ENCODE results near the gene DCAF6. TPM values are rescaled to one million over a fixed set of nuclear protein-coding genes. Genes with fewer than 3 reads are reported as not detected.

Gene DCAF6
- total RNA-seq, 2 donors from 2014 or later, result 21.4 to 32.3 TPM

DNA sequence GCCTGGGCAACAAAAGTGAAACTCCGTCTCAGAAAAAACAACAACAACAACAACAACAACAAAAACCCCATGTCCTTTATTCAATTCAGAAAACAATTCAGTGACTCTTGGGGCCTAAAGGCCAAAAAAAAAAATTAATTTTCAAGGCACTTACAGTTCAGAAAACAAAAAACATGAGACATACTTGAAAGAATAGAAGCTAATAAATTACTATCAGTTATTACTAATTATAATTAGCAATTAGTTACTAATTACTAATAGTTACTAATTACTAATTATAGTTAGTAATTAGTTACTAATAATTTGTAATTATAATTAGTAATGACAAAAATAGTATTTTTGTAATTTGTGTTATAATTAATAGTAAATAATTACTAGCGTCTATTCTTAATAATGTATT is 57.2 kb downstream of the DCAF6 start:
- Mint-ChIP-seq H3K27ac (no peak overlapping the region), H3K4me1 (peaks cover 5% of the 10 kb centered on the region), H3K9me3 (no peaks in the 10 kb centered on the region), H3K27me3 (ENCODE audit: insufficient read depth) (no peaks in the 10 kb centered on the region), H3K36me3 (ENCODE audit: low read depth) (peaks cover 35% of the 10 kb centered on the region), H3K4me3 (no peak overlapping the region)
- TF ChIP-seq, protein P1, sequence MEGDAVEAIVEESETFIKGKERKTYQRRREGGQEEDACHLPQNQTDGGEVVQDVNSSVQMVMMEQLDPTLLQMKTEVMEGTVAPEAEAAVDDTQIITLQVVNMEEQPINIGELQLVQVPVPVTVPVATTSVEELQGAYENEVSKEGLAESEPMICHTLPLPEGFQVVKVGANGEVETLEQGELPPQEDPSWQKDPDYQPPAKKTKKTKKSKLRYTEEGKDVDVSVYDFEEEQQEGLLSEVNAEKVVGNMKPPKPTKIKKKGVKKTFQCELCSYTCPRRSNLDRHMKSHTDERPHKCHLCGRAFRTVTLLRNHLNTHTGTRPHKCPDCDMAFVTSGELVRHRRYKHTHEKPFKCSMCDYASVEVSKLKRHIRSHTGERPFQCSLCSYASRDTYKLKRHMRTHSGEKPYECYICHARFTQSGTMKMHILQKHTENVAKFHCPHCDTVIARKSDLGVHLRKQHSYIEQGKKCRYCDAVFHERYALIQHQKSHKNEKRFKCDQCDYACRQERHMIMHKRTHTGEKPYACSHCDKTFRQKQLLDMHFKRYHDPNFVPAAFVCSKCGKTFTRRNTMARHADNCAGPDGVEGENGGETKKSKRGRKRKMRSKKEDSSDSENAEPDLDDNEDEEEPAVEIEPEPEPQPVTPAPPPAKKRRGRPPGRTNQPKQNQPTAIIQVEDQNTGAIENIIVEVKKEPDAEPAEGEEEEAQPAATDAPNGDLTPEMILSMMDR (conservative IDR thresholded peaks at IDR 0.05), result no peak
- Histone ChIP-seq H3K4me3 (ENCODE audit: low read length) (no peak overlapping the region), H3K27ac (ENCODE audit: low read depth, low read length) (no peak overlapping the region), H3K9me3 (ENCODE audit: control insufficient read depth, low read length) (no peaks in the 10 kb centered on the region), H3K36me3 (ENCODE audit: control insufficient read depth, insufficient read depth, low read length) (peaks cover 62% of the 10 kb centered on the region), H3K9ac (ENCODE audit: extremely low read depth, low read length, poor library complexity, severe bottlenecking) (no peak overlapping the region), H3K27me3 (ENCODE audit: control insufficient read depth, insufficient read depth, low read length, poor library complexity, severe bottlenecking) (no peaks in the 10 kb centered on the region), H3K4me1 (ENCODE audit: control insufficient read depth, insufficient read depth, low read length) (no peaks in the 10 kb centered on the region)
- WGBS, 2 experiments (ENCODE audit: insufficient coverage in 1 of 2, insufficient read length in 1 of 2), result 80 to 96% methylated on average over 1 of the region's 2 CpGs
- DNase-seq, result no peak

DNA sequence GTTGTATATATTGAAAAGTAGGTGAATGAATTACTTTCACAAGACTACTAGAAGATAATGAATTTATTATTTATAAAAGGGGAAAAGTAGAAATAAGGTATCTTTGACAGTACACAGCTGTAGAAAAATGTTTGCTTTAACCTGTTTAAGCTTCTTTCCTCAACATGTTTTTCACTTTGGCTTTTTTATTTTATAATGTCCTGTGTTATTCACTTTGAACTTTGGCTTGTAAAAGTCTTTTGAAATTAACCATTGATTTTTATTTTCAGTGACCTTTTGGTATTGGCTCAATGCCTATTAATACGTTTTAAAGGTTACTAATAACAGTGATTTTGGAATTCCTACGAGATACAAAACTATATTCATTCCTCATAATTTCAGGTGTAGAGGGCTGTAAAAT is 58.1 kb downstream of the DCAF6 start:
- Mint-ChIP-seq H3K4me3 (no peak overlapping the region), H3K36me3 (ENCODE audit: low read depth) (peaks cover 30% of the 10 kb centered on the region), H3K27ac (no peak overlapping the region), H3K27me3 (ENCODE audit: insufficient read depth) (no peaks in the 10 kb centered on the region), H3K4me1 (peaks cover 8% of the 10 kb centered on the region), H3K9me3 (no peaks in the 10 kb centered on the region)
- no peak overlapping the region for H3K4me3 ChIP-seq (ENCODE audit: low read length)
- no peaks in the 10 kb centered on the region for H3K9me3 ChIP-seq (ENCODE audit: control insufficient read depth, low read length)
- no peak overlapping the region for H3K27ac ChIP-seq (ENCODE audit: low read depth, low read length)
- H3K4me1 ChIP-seq (ENCODE audit: control insufficient read depth, insufficient read depth, low read length), result no peaks in the 10 kb centered on the region
- TF ChIP-seq, protein P1 (conservative IDR thresholded peaks at IDR 0.05), result no peak
- no peak for DNase-seq
- 75% methylated on average over 1 of the region's 2 CpGs; no CpG with 5 or more reads in 1 of the 2 experiments for WGBS, 2 experiments (ENCODE audit: insufficient coverage in 1 of 2, insufficient read length in 1 of 2)
- no peaks in the 10 kb centered on the region for H3K27me3 ChIP-seq (ENCODE audit: control insufficient read depth, insufficient read depth, low read length, poor library complexity, severe bottlenecking)
- peaks cover 61% of the 10 kb centered on the region for H3K36me3 ChIP-seq (ENCODE audit: control insufficient read depth, insufficient read depth, low read length)
- H3K9ac ChIP-seq (ENCODE audit: extremely low read depth, low read length, poor library complexity, severe bottlenecking), result no peak overlapping the region

DNA sequence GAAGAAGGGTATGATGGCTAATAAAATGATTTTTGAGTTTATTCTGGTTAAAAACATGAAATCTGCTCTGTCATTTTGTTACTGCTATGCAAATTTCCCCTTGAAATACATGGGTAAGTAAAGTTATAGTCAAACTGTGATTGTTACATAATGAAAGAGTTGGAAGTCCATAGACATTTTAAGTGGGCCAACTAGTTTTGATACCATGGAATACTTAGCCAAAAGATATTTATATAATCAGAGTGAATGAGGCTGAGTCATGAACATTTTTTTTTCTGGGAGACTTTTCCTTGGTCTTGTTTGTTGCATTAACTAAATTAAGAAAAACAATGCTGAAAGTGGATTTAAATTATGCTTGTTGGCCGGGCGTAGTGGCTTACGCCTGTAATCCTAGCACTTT is 58.6 kb downstream of the DCAF6 start:
- Histone ChIP-seq H3K4me1 (ENCODE audit: control insufficient read depth, insufficient read depth, low read length) (no peaks in the 10 kb centered on the region), H3K27ac (ENCODE audit: low read depth, low read length) (no peak overlapping the region), H3K27me3 (ENCODE audit: control insufficient read depth, insufficient read depth, low read length, poor library complexity, severe bottlenecking) (no peaks in the 10 kb centered on the region), H3K9ac (ENCODE audit: extremely low read depth, low read length, poor library complexity, severe bottlenecking) (no peak overlapping the region), H3K9me3 (ENCODE audit: control insufficient read depth, low read length) (no peaks in the 10 kb centered on the region), H3K36me3 (ENCODE audit: control insufficient read depth, insufficient read depth, low read length) (peaks cover 63% of the 10 kb centered on the region), H3K4me3 (ENCODE audit: low read length) (no peak overlapping the region)
- no peaks in the 10 kb centered on the region for H3K9me3 Mint-ChIP-seq
- TF ChIP-seq, protein P1 (conservative IDR thresholded peaks at IDR 0.05), result no peak
- H3K27ac Mint-ChIP-seq, result no peak overlapping the region
- H3K4me1 Mint-ChIP-seq, result peaks cover 8% of the 10 kb centered on the region
- no peaks in the 10 kb centered on the region for H3K27me3 Mint-ChIP-seq (ENCODE audit: insufficient read depth)
- 95 to 97% methylated on average over 3 of the region's 3 CpGs for WGBS, 2 experiments (ENCODE audit: insufficient coverage in 1 of 2, insufficient read length in 1 of 2)
- DNase-seq, result no peak
- peaks cover 27% of the 10 kb centered on the region for H3K36me3 Mint-ChIP-seq (ENCODE audit: low read depth)
- H3K4me3 Mint-ChIP-seq, result no peak overlapping the region

All from endodermal cell (in vitro differentiated cells).